GM12878 (cell line): ENCODE results near the gene TMED3. TPM values are rescaled to one million over a fixed set of nuclear protein-coding genes. Genes with fewer than 3 reads are reported as not detected.

Experiments
- ATAC-seq: fragments of 200-7000 bp; cut with Tn5 transposase; 3 replicates; pipeline ENCODE4 v1.9.1; 2020; ENCODE audit warnings: mild to moderate bottlenecking, moderate library complexity
- BruUV-seq: library from RNA; stranded (reverse); fragments of 400-500 nt; replicated peaks from 2 replicates; lab custom pipeline; 2021; lab: Mats Ljungman, UMichigan
- CTCF ChIA-PET: fragments of 300-600 bp; sonication (Branson Sonifier 250); formaldehyde crosslinking; extraction: SDS; loops from one replicate; lab custom pipeline; 2021; ENCODE audit warnings: inconsistent platforms; lab: Yijun Ruan, JAX
- POLR2A ChIA-PET: fragments of 350-600 bp; formaldehyde crosslinking; extraction: SDS; loops from one replicate; lab custom pipeline; 2021; ENCODE audit warnings: inconsistent platforms; lab: Charles Lee
- RAD21 ChIA-PET: fragments of 300-600 bp; sonication (Branson Sonifier 250); formaldehyde crosslinking; loops from one replicate; lab custom pipeline; 2023; ENCODE audit warnings: antibody characterized with exemption; ENCODE audit not compliant: unreplicated experiment; lab: Charles Lee
- SMC1A ChIA-PET: fragments of 300-600 bp; sonication (Branson Sonifier 250); formaldehyde crosslinking; loops from one replicate; lab custom pipeline; 2023; ENCODE audit not compliant: unreplicated experiment, uncharacterized antibody; lab: Charles Lee
- DNase-seq: peaks from one replicate; pipeline ENCODE4 v3.0.0-alpha.2; 2011; ENCODE audit warnings: low read depth, low spot score
- FAIRE-seq: peaks from 3 replicates; lab custom pipeline; 2011; peaks lifted over from hg19 to GRCh38; lab: Jason Lieb, UNC
- H2AFZ ChIP-seq: 2 replicates; pipeline ENCODE4 v1.6.0; 2011; ENCODE audit warnings: low read depth, low read length, control low read depth; ENCODE audit not compliant: control insufficient read depth
- H3K27ac ChIP-seq: 2 replicates; pipeline ENCODE4 v1.5.1; 2011; ENCODE audit warnings: control low read depth; ENCODE audit not compliant: control insufficient read depth, insufficient read depth
- H3K27me3 ChIP-seq, 2 experiments: replicated peaks in 1 of 2; 2 replicates each; pipeline versions ENCODE4 v1.6.0 to v1.6.1; 2011; ENCODE audit warnings: low read length in 1 of 2; ENCODE audit not compliant: control insufficient read depth in 2 of 2, insufficient read depth in 2 of 2
- H3K36me3 ChIP-seq, 2 experiments: 2 replicates each; pipeline ENCODE4 v1.5.1; 2011; ENCODE audit warnings: low read length in 1 of 2; ENCODE audit not compliant: control insufficient read depth in 2 of 2, insufficient read depth in 2 of 2
- H3K4me1 ChIP-seq: 2 replicates; pipeline ENCODE4 v1.6.1; 2011; ENCODE audit warnings: mild to moderate bottlenecking, low read length, moderate library complexity, mixed read lengths; ENCODE audit not compliant: control insufficient read depth, insufficient read depth
- H3K4me2 ChIP-seq: 2 replicates; pipeline ENCODE4 v1.6.0; 2011; ENCODE audit warnings: control low read depth; ENCODE audit not compliant: control insufficient read depth, insufficient read depth
- H3K4me3 ChIP-seq: fragments of 200-600 bp; sonication (generic); 2 replicates; pipeline ENCODE4 v1.5.1; 2016
- H3K79me2 ChIP-seq: 2 replicates; pipeline ENCODE4 v1.6.0; 2011; ENCODE audit warnings: low read length; ENCODE audit not compliant: control insufficient read depth, insufficient read depth
- H3K9ac ChIP-seq: 2 replicates; pipeline ENCODE4 v1.8.0; 2011; ENCODE audit warnings: low read length, control low read depth, mixed read lengths; ENCODE audit not compliant: control insufficient read depth, insufficient read depth
- H3K9me3 ChIP-seq: replicated peaks from 3 replicates; pipeline ENCODE4 v1.5.1; 2011; ENCODE audit warnings: mild to moderate bottlenecking, low read length; ENCODE audit not compliant: control insufficient read depth, insufficient read depth
- H4K20me1 ChIP-seq: 2 replicates; pipeline ENCODE4 v1.6.0; 2011; ENCODE audit not compliant: control insufficient read depth, insufficient read depth
- BACH1 ChIP-seq: fragments of 450-650 bp; IDR thresholded peaks from 2 replicates; pipeline ENCODE4 v1.6.1; 2017; ENCODE audit warnings: mild to moderate bottlenecking, borderline replicate concordance
- CREB1 ChIP-seq: IDR thresholded peaks from 2 replicates; pipeline ENCODE4 v1.6.1; 2012; ENCODE audit warnings: low read depth, mild to moderate bottlenecking, inconsistent platforms
- EGR1 ChIP-seq, 2 experiments: IDR thresholded peaks; 1 replicate in 1 of 2; 2 replicates in 1 of 2; pipeline ENCODE4 v1.6.1; 2011 to 2012; ENCODE audit warnings: low read depth in 2 of 2, low read length in 2 of 2, borderline replicate concordance in 1 of 2, mild to moderate bottlenecking in 1 of 2, moderate library complexity in 1 of 2
- ESRRA ChIP-seq: IDR thresholded peaks from 2 replicates; pipeline ENCODE4 v1.6.1; 2012; ENCODE audit warnings: mild to moderate bottlenecking, low read length, improper control_type of control experiment
- EZH2 ChIP-seq: IDR thresholded peaks from 2 replicates; pipeline ENCODE4 v1.6.1; 2012; ENCODE audit warnings: low read depth, mild to moderate bottlenecking, control low read depth, inconsistent platforms, low read length, borderline replicate concordance; ENCODE audit not compliant: control insufficient read depth
- JUND ChIP-seq: IDR thresholded peaks from 2 replicates; pipeline ENCODE4 v1.6.1; 2012; ENCODE audit warnings: low read depth, mild to moderate bottlenecking, low read length, improper control_type of control experiment, moderate library complexity
- KAT2A ChIP-seq: conservative IDR thresholded peaks from 2 replicates; pipeline ENCODE4 v1.6.1; 2011; ENCODE audit warnings: low read depth, low read length; ENCODE audit not compliant: control insufficient read depth
- SIN3A ChIP-seq: IDR thresholded peaks from 2 replicates; pipeline ENCODE4 v1.6.1; 2012; ENCODE audit warnings: low read depth, low read length, improper control_type of control experiment
- SPI1 ChIP-seq: IDR thresholded peaks from 2 replicates; pipeline ENCODE4 v1.6.1; 2011; ENCODE audit warnings: low read depth, mild to moderate bottlenecking, low read length, moderate library complexity, borderline replicate concordance; ENCODE audit not compliant: insufficient read depth
- STAT1 ChIP-seq: fragments of 450-650 bp; conservative IDR thresholded peaks from 2 replicates; pipeline ENCODE4 v1.6.1; 2014; ENCODE audit warnings: antibody characterized with exemption, mild to moderate bottlenecking
- YY1 ChIP-seq: IDR thresholded peaks from 2 replicates; pipeline ENCODE4 v1.6.1; 2011; ENCODE audit warnings: low read depth, mild to moderate bottlenecking, low read length
- ZBED1 ChIP-seq: IDR thresholded peaks from 2 replicates; pipeline ENCODE4 v1.6.1; 2016; ENCODE audit warnings: borderline replicate concordance
- ZNF24 ChIP-seq: fragments of 450-650 bp; IDR thresholded peaks from 2 replicates; pipeline ENCODE4 v1.6.1; 2017; ENCODE audit warnings: antibody characterized with exemption, mild to moderate bottlenecking
- WGBS: methylation state at CpG from one replicate; pipeline ENCODE4 v1.1.6; 2016; ENCODE audit warnings: low lambda C conversion rate; ENCODE audit not compliant: insufficient replicate concordance, insufficient coverage; ENCODE audit errors: missing lambda C conversion rate; 5-methylcytosine and 5-hydroxymethylcytosine counted together
- in situ Hi-C: fragments of 300-500 bp; cut with MboI; formaldehyde crosslinking; loops from 9 replicates; pipeline ENCODE4 v1.14.3; 2018; ENCODE audit warnings: mixed read lengths
- intact Hi-C: fragments of 100-400 bp; cut with micrococcal nuclease; formaldehyde crosslinking; loops from one replicate; pipeline ENCODE4 v1.14.2; 2022; ENCODE audit not compliant: unreplicated experiment
- polyA plus RNA-seq, 11 experiments: library from polyadenylated mRNA; depleted of rRNA in 4 of 11; unstranded in 6 of 11; stranded (reverse) in 5 of 11; fragments of >200 nt; fragmentation: Nextera tagmentation in 4 of 11; fragmentation: Illumina TruSeq in 1 of 11; extraction: Ambion mirVana in 4 of 11; extraction: Trizol in 1 of 11; gene quantifications; 1 replicate in 1 of 11; 2 replicates in 10 of 11; pipeline versions ENCODE4 v1.2.1 to v1.2.3, GENCODE V29; 2011 to 2016; ENCODE audit warnings: inconsistent platforms in 2 of 11, missing spikeins in 2 of 11, low read depth in 1 of 11
- total RNA-seq, 4 experiments: library from RNA; depleted of rRNA in 3 of 4; stranded (reverse); fragments of >200 nt in 3 of 4; fragmentation: Illumina TruSeq in 1 of 4; extraction: Trizol in 1 of 4; gene quantifications; 2 replicates each; pipeline versions ENCODE4 v1.2.1 to v1.2.3, GENCODE V29; 2013 to 2021
- TF ChIP-seq, protein P1 (sequence below): IDR thresholded peaks from 2 replicates; pipeline ENCODE4 v1.6.1; 2011; ENCODE audit warnings: borderline replicate concordance, low read depth, mild to moderate bottlenecking, moderate library complexity, low read length; ENCODE audit not compliant: insufficient read depth, poor library complexity, severe bottlenecking

Gene TMED3
- total and polyA plus RNA-seq, 10 of the 15 experiments (the other 5 are each of a cell fraction or from before 2014, with no cell fraction given): 7.6 to 95.8 (median 54.9) TPM

DNA sequence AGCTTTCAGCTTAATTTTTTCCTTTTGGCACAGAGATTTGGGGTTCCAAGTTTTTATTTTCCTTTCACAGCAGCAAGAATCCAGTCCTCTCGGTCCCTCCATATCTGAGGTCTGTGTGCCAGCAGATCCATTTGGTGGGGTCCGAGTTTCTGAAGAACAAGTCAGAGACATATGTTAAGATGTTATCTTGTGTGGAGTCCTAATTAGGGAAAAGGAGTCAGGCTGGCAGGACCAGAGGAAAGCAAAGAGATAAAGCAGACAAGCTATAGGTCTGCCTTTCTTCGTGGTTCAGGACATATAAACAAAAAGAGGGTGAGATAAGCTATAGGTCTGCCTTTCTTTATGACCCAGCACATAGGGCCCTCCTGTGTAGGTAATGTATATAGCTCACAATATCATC lies 54.9 kb downstream of the TMED3 start:
- no peak overlapping the region for H3K27ac ChIP-seq
- H3K4me3 ChIP-seq: no peak overlapping the region
- ChIA-PET POLR2A (interaction anchor here (0.6 kb wide), 1 partner anchor 491 kb away, joined by 4 read pairs; no protein-coding TSS in a partner anchor), RAD21 (interaction anchor here (1.6 kb wide), 1 partner anchor 230 kb away, joined by 3 read pairs; no protein-coding TSS in a partner anchor), CTCF (interaction anchor here (0.6 to 2.5 kb wide), 5 partner anchors 15 to 665 kb away, joined by 3 to 18 read pairs (median 3); no protein-coding TSS in a partner anchor), SMC1A (interaction anchor here (1.1 to 2.4 kb wide), 5 partner anchors 14 to 627 kb away, joined by 3 to 10 read pairs (median 3); no protein-coding TSS in a partner anchor)
- H3K36me3 ChIP-seq: no peaks in the 10 kb centered on the region
- in situ Hi-C loops: no loop called here
- H3K27me3 ChIP-seq: no peaks in the 10 kb centered on the region
- H4K20me1 ChIP-seq: no peaks in the 10 kb centered on the region
- WGBS: 66% methylated on average over 3 of the region's 3 CpGs
- no TSS peak for BruUV-seq
- H3K4me1 ChIP-seq: no peaks in the 10 kb centered on the region
- no peak overlapping the region for H3K4me2 ChIP-seq
- DNase-seq: no peak
- no peak overlapping the region for H2AFZ ChIP-seq
- FAIRE-seq: no peak
- H3K79me2 ChIP-seq: no peaks in the 10 kb centered on the region
- no peaks in the 10 kb centered on the region for H3K9me3 ChIP-seq
- ATAC-seq: no peak
- H3K9ac ChIP-seq: no peak overlapping the region
- intact Hi-C loops: no loop called here
- TF ChIP-seq ZBED1 (no peak), EGR1 (IDR thresholded peaks at IDR 0.05; ENCODE audit: borderline replicate concordance in 1 of 2, low read depth in 2 of 2, low read length in 2 of 2) (no peak), CREB1 (no peak), BACH1 (no peak), YY1 (no peak), KAT2A (no peak), SPI1 (no peak), SIN3A (no peak), EZH2 (no peak), ZNF24 (no peak), ESRRA (no peak), JUND (no peak), STAT1 (no peak)
- TF ChIP-seq, protein P1, sequence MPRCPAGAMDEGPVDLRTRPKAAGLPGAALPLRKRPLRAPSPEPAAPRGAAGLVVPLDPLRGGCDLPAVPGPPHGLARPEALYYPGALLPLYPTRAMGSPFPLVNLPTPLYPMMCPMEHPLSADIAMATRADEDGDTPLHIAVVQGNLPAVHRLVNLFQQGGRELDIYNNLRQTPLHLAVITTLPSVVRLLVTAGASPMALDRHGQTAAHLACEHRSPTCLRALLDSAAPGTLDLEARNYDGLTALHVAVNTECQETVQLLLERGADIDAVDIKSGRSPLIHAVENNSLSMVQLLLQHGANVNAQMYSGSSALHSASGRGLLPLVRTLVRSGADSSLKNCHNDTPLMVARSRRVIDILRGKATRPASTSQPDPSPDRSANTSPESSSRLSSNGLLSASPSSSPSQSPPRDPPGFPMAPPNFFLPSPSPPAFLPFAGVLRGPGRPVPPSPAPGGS: no peak
